Thyroid gland (tissue), 4 donors: ENCODE results near the gene SH3RF3.

Experiments
- POLR2A ChIP-seq, 2 donors: fragments of 450-650 bp; IDR thresholded peaks; one replicate each; pipeline ENCODE4 v1.6.1; 2017; ENCODE audit warnings: antibody characterized with exemption in 2 of 2, mild to moderate bottlenecking in 2 of 2, moderate library complexity in 1 of 2
- TF ChIP-seq, protein P1 (sequence below), 6 experiments: fragments of 200-600 bp in 3 of 6; fragments of 450-650 bp in 3 of 6; sonication (generic) in 3 of 6; IDR thresholded peaks; one replicate each; pipeline ENCODE4 v1.5.1; 2016 to 2019; ENCODE audit warnings: antibody characterized with exemption in 6 of 6, mild to moderate bottlenecking in 2 of 6, inconsistent platforms in 1 of 6, moderate library complexity in 1 of 6

DNA sequence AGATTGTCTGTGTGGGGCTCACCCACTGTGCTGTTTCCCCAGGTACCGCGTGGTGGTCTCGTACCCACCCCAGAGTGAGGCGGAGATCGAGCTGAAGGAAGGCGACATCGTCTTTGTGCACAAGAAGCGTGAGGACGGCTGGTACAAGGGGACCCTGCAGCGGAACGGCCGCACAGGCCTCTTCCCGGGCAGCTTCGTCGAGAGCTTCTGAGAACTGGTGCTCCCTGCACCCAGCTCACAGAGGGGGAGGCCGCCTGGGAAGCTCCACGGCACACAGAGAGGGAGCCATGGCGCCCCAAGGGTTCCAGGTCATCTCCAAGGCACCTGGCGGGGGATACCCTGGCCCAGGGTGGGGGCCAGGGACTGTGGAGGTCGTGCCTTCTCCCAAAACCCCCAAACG is 372.5 kb downstream of the SH3RF3 start:
- TF ChIP-seq, protein P1, sequence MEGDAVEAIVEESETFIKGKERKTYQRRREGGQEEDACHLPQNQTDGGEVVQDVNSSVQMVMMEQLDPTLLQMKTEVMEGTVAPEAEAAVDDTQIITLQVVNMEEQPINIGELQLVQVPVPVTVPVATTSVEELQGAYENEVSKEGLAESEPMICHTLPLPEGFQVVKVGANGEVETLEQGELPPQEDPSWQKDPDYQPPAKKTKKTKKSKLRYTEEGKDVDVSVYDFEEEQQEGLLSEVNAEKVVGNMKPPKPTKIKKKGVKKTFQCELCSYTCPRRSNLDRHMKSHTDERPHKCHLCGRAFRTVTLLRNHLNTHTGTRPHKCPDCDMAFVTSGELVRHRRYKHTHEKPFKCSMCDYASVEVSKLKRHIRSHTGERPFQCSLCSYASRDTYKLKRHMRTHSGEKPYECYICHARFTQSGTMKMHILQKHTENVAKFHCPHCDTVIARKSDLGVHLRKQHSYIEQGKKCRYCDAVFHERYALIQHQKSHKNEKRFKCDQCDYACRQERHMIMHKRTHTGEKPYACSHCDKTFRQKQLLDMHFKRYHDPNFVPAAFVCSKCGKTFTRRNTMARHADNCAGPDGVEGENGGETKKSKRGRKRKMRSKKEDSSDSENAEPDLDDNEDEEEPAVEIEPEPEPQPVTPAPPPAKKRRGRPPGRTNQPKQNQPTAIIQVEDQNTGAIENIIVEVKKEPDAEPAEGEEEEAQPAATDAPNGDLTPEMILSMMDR (IDR thresholded peaks at IDR 0.05): no peak
- no peak for TF ChIP-seq POLR2A (IDR thresholded peaks at IDR 0.05)
